ENCODE results near the gene UGP2. TPM values are rescaled to one million over a fixed set of nuclear protein-coding genes. Genes with fewer than 3 reads are reported as not detected.

The UGP2 gene
- total and polyA plus RNA-seq, 2 of the 8 experiments (the other 6 are each of a cell fraction or from before 2014, with no cell fraction given): 278 to 956 TPM

- no peak for TF ChIP-seq SP1 (IDR thresholded peaks at IDR 0.05; ENCODE audit: low read depth, low read length)
- no peak for TF ChIP-seq CBX8 (IDR thresholded peaks at IDR 0.05; ENCODE audit: borderline replicate concordance, low read depth, low read length)
- no peak for TF ChIP-seq RFX5 (IDR thresholded peaks at IDR 0.05; ENCODE audit: borderline replicate concordance, low read depth, low read length)
- no peak for TF ChIP-seq SP2 (IDR thresholded peaks at IDR 0.05; ENCODE audit: low read length)
- TF ChIP-seq CHD1 (IDR thresholded peaks at IDR 0.05; ENCODE audit: low read depth, low read length): peak; percentile 20; the same call in 1 of the 2 replicates
- TF ChIP-seq, protein P1, sequence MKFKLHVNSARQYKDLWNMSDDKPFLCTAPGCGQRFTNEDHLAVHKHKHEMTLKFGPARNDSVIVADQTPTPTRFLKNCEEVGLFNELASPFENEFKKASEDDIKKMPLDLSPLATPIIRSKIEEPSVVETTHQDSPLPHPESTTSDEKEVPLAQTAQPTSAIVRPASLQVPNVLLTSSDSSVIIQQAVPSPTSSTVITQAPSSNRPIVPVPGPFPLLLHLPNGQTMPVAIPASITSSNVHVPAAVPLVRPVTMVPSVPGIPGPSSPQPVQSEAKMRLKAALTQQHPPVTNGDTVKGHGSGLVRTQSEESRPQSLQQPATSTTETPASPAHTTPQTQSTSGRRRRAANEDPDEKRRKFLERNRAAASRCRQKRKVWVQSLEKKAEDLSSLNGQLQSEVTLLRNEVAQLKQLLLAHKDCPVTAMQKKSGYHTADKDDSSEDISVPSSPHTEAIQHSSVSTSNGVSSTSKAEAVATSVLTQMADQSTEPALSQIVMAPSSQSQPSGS (IDR thresholded peaks at IDR 0.05; ENCODE audit: low read length): peak; percentile 49; the same call in 1 of the 2 replicates
- TF ChIP-seq PHF8 (conservative IDR thresholded peaks at IDR 0.05; ENCODE audit: low read depth, low read length): 0 out of 2 replicates have a peak, but pooled peaks have one; percentile 11
- peak; percentile 53 for TF ChIP-seq SAP30 (IDR thresholded peaks at IDR 0.05; ENCODE audit: insufficient read depth, insufficient replicate concordance, low read length)
- TF ChIP-seq HDAC2 (IDR thresholded peaks at IDR 0.05; ENCODE audit: borderline replicate concordance in 1 of 2, low read depth in 2 of 2, low read length in 2 of 2): no peak
- TF ChIP-seq, protein P2, sequence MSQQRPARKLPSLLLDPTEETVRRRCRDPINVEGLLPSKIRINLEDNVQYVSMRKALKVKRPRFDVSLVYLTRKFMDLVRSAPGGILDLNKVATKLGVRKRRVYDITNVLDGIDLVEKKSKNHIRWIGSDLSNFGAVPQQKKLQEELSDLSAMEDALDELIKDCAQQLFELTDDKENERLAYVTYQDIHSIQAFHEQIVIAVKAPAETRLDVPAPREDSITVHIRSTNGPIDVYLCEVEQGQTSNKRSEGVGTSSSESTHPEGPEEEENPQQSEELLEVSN (IDR thresholded peaks at IDR 0.05): no peak
- TF ChIP-seq CEBPB (IDR thresholded peaks at IDR 0.05; ENCODE audit: low read depth, low read length): peak; percentile 78
- no peak for TF ChIP-seq HDAC6 (IDR thresholded peaks at IDR 0.05; ENCODE audit: low read depth, low read length)
- no peak for TF ChIP-seq BRCA1 (IDR thresholded peaks at IDR 0.05; ENCODE audit: low read depth, low read length)
- TF ChIP-seq SIRT6 (IDR thresholded peaks at IDR 0.05; ENCODE audit: low read length): no peak
- no peak for TF ChIP-seq BACH1 (IDR thresholded peaks at IDR 0.05; ENCODE audit: low read length)
- TF ChIP-seq NANOG (IDR thresholded peaks at IDR 0.05; ENCODE audit: insufficient read depth, low read depth, low read length, poor library complexity, severe bottlenecking): no peak
- TF ChIP-seq SP4 (IDR thresholded peaks at IDR 0.05; ENCODE audit: low read length): no peak; the same call in 1 of the 2 replicates
- no peak for TF ChIP-seq USF2 (IDR thresholded peaks at IDR 0.05; ENCODE audit: low read length)
- no peak for TF ChIP-seq SUZ12 (IDR thresholded peaks at IDR 0.05; ENCODE audit: low read length)
- TF ChIP-seq KDM4A (IDR thresholded peaks at IDR 0.05; ENCODE audit: low read depth, low read length, severe bottlenecking): no peak
Observed at GRCh38 chr2:63842149-63843061, 709 bp downstream of the UGP2 start (continued).

Measured in H1 (cell line).